ENCODE data around the gene ANO7.

The ANO7 gene

DNA sequence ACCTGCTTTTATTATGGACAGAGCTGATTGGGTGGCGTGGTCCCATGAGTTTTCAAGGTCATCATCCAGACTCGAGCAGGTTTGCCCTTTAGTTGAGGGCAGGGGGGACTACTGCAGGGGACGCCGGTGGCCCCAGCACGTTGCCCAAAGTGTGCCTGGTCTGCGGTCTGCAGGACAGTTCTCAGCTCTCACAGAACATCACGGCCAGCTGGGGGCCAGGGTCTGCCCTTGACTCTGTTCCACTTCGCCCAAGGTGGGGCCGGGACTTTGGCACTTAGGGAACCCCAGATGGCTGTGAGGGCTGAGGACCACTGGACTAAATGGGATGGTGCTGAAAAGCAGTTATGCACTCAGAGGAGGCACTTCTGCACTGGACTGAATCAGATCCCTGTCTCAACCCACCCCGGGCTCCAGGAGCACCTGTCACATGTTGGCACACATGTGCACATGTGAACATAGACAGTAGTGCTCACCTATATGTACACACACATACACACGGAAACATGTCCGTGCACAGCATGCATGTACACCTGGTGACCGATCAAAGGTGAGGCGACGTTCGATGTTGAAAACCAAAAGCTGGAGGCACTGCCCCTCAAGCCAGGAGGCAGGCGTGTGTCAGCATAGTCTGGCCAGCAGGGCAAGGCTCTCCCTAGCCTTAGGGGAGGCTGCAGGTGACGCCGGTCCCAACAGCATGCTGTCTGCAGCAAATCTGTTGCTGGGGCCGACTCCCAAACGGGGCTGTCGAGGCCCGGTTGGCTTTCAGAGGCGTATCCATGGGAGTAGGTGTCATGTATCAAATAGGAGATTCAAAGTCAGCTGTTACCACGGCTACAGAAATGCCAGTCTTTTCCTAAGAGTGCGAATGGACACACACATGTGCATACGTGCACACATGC is 10.2 kb downstream of the ANO7 start:
- no peaks in the 10 kb centered on the region for H3K79me2 ChIP-seq (ENCODE audit: low read length)
- no peaks in the 10 kb centered on the region for H3K4me1 ChIP-seq (ENCODE audit: low read length)
- no peak overlapping the region for H3K4me2 ChIP-seq (ENCODE audit: low read length)
- H4K20me1 ChIP-seq (ENCODE audit: insufficient read depth, low read length) = no peaks in the 10 kb centered on the region
- H2AFZ ChIP-seq (ENCODE audit: low read depth, low read length) = no peak overlapping the region
- no peaks in the 10 kb centered on the region for H3K27me3 ChIP-seq (ENCODE audit: low read depth, low read length)
- H3K27ac ChIP-seq (ENCODE audit: low read length) = no peak overlapping the region
- TF ChIP-seq EZH2phosphoT487 (IDR thresholded peaks at IDR 0.05; ENCODE audit: low read depth) = no peak
- TF ChIP-seq, protein P1, sequence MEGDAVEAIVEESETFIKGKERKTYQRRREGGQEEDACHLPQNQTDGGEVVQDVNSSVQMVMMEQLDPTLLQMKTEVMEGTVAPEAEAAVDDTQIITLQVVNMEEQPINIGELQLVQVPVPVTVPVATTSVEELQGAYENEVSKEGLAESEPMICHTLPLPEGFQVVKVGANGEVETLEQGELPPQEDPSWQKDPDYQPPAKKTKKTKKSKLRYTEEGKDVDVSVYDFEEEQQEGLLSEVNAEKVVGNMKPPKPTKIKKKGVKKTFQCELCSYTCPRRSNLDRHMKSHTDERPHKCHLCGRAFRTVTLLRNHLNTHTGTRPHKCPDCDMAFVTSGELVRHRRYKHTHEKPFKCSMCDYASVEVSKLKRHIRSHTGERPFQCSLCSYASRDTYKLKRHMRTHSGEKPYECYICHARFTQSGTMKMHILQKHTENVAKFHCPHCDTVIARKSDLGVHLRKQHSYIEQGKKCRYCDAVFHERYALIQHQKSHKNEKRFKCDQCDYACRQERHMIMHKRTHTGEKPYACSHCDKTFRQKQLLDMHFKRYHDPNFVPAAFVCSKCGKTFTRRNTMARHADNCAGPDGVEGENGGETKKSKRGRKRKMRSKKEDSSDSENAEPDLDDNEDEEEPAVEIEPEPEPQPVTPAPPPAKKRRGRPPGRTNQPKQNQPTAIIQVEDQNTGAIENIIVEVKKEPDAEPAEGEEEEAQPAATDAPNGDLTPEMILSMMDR (IDR thresholded peaks at IDR 0.05; ENCODE audit: low read depth, low read length) = no peak
- H3K4me3 ChIP-seq (ENCODE audit: low read length) = no peak overlapping the region
- no peaks in the 10 kb centered on the region for H3K9me3 ChIP-seq (ENCODE audit: insufficient read depth, low read length)
- H3K9ac ChIP-seq (ENCODE audit: low read length) = no peak overlapping the region
- H3K36me3 ChIP-seq (replicated peaks; ENCODE audit: low read depth, low read length) = no peaks in the 10 kb centered on the region

DNA sequence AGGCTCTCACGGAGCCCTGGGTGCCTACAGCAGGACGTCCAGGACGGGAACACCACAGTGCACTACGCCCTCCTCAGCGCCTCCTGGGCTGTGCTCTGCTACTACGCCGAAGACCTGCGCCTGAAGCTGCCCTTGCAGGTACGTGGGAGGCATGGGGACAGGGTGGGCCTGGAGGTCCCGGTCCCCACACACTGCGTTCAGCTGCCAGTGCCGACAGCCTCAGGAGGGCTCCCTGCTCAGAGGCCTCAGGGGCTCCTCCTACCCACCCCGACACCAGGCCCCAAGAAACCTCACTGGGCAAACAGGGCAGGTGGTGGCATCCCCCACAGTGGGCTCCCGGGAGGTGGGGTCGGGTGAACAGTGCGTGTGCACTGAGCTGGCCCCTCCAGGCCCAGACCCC is 10.8 kb downstream of the ANO7 start:
- Histone ChIP-seq H3K4me2 (ENCODE audit: low read length) (no peak overlapping the region), H2AFZ (ENCODE audit: low read depth, low read length) (no peak overlapping the region), H3K9me3 (ENCODE audit: insufficient read depth, low read length) (no peaks in the 10 kb centered on the region)

DNA sequence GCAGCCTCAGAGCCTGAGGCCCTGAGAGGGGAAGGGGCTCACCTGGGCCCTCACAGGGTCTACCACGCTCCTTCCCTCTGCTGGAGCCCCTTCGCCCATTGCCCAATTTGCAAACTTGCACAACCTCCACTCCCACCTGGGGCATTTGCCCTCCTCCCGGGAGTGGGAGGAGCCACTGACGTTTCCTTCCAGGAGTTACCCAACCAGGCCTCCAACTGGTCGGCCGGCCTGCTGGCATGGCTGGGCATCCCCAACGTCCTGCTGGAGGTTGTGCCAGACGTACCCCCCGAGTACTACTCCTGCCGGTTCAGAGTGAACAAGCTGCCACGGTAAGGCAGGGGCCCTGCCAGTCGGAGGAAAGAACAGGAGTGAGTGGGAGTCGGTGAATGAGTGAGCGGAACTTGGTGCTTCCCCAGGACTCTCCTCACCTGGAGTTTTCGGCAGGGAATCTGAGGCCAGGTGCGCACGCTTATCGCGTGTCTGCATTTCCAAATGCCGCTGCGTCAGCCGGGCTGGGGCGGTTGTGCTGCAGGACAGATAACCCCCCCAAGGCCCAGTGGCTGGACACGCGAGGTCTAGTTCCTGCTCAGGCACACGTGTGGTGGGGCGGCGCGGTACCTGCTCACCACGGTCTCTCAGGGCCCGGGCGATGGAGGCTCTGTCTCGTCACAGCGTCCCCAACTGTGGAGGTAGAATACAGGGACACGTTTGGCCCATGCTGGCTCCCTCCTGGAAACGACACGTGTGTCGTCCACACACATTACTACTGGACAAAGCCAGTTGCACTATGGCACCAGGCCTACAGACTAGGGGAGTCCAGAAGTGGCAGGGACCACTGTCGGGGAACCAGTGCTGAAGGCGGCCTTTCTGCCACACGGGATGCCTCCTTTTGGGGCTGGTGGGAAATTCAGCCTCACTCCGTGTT is 11.7 kb downstream of the ANO7 start:
- H2AFZ ChIP-seq (ENCODE audit: low read depth, low read length) = no peak overlapping the region
- H3K27ac ChIP-seq (ENCODE audit: low read length) = no peak overlapping the region
- TF ChIP-seq, protein P1 (IDR thresholded peaks at IDR 0.05; ENCODE audit: low read depth, low read length) = no peak
- no peak for TF ChIP-seq EZH2phosphoT487 (IDR thresholded peaks at IDR 0.05; ENCODE audit: low read depth)

More for the DNA sequence above, 10.8 kb downstream of the ANO7 start:
- Histone ChIP-seq H3K4me3 (ENCODE audit: low read length) (no peak overlapping the region), H3K36me3 (replicated peaks; ENCODE audit: low read depth, low read length) (no peaks in the 10 kb centered on the region), H4K20me1 (ENCODE audit: insufficient read depth, low read length) (no peaks in the 10 kb centered on the region), H3K27me3 (ENCODE audit: low read depth, low read length) (no peaks in the 10 kb centered on the region), H3K27ac (ENCODE audit: low read length) (no peak overlapping the region), H3K4me1 (ENCODE audit: low read length) (no peaks in the 10 kb centered on the region), H3K79me2 (ENCODE audit: low read length) (no peaks in the 10 kb centered on the region), H3K9ac (ENCODE audit: low read length) (no peak overlapping the region)
- TF ChIP-seq, protein P1 (IDR thresholded peaks at IDR 0.05; ENCODE audit: low read depth, low read length) = no peak
- no peak for TF ChIP-seq EZH2phosphoT487 (IDR thresholded peaks at IDR 0.05; ENCODE audit: low read depth)

More for the DNA sequence above, 11.7 kb downstream of the ANO7 start:
- H3K27me3 ChIP-seq (ENCODE audit: low read depth, low read length) = no peaks in the 10 kb centered on the region
- H3K9me3 ChIP-seq (ENCODE audit: insufficient read depth, low read length) = no peaks in the 10 kb centered on the region
- no peak overlapping the region for H3K4me2 ChIP-seq (ENCODE audit: low read length)
- no peaks in the 10 kb centered on the region for H3K4me1 ChIP-seq (ENCODE audit: low read length)
- no peaks in the 10 kb centered on the region for H3K79me2 ChIP-seq (ENCODE audit: low read length)
- no peak overlapping the region for H3K4me3 ChIP-seq (ENCODE audit: low read length)
- H3K9ac ChIP-seq (ENCODE audit: low read length) = no peak overlapping the region
- H3K36me3 ChIP-seq (replicated peaks; ENCODE audit: low read depth, low read length) = no peaks in the 10 kb centered on the region
- H4K20me1 ChIP-seq (ENCODE audit: insufficient read depth, low read length) = no peaks in the 10 kb centered on the region

All from OCI-LY3 (cell line).